GM15510 (cell line): Measurements from ENCODE around the gene SUSD6.

Experiments
- POLR2A ChIP-seq: IDR thresholded peaks from 3 replicates; pipeline ENCODE4 v1.6.1; 2011; ENCODE audit warnings: borderline replicate concordance; ENCODE audit not compliant: insufficient read length; ENCODE audit errors: extremely low read depth

The SUSD6 gene

GRCh38 chr14:69695322-69696203 lies 84.2 kb downstream of the SUSD6 start:
- no peak for TF ChIP-seq POLR2A

- no peak for TF ChIP-seq POLR2A
Measured at GRCh38 chr14:69696204-69696527, 84.8 kb downstream of the SUSD6 start.

GRCh38 chr14:69696633-69697557 lies 85.5 kb downstream of the SUSD6 start:
- no peak for TF ChIP-seq POLR2A

- no peak for TF ChIP-seq POLR2A
Measured at GRCh38 chr14:69698572-69698971, 87.2 kb downstream of the SUSD6 start.

- TF ChIP-seq POLR2A = no peak
Measured at GRCh38 chr14:69699748-69700303, 88.4 kb downstream of the SUSD6 start.

GRCh38 chr14:69700575-69700974 lies 89.2 kb downstream of the SUSD6 start:
- no peak for TF ChIP-seq POLR2A

- no peak for TF ChIP-seq POLR2A
Measured at GRCh38 chr14:69701291-69701690, 89.9 kb downstream of the SUSD6 start.

- no peak for TF ChIP-seq POLR2A
Measured at GRCh38 chr14:69701857-69702256, 90.5 kb downstream of the SUSD6 start.

GRCh38 chr14:69703047-69704039 lies 91.9 kb downstream of the SUSD6 start:
- no peak for TF ChIP-seq POLR2A

- TF ChIP-seq POLR2A = no peak
Measured at GRCh38 chr14:69704319-69704718, 92.9 kb downstream of the SUSD6 start.

GRCh38 chr14:69705706-69706105 lies 94.3 kb downstream of the SUSD6 start:
- no peak for TF ChIP-seq POLR2A

GRCh38 chr14:69708049-69708448 lies 96.7 kb downstream of the SUSD6 start:
- no peak for TF ChIP-seq POLR2A

- no peak for TF ChIP-seq POLR2A
Measured at GRCh38 chr14:69708586-69709560, 97.5 kb downstream of the SUSD6 start.
